ENCODE data around the gene TCP11L2. TPM values are rescaled to one million over a fixed set of nuclear protein-coding genes. Genes with fewer than 3 reads are reported as not detected.
"Not testable (repeated sequence)": the region's sequence is repeated elsewhere in the genome, so short reads cannot be mapped to it uniquely, and the experiment has no call there.

The TCP11L2 gene
- total RNA-seq, 1 donor from 2014 or later = 21.7 TPM

DNA sequence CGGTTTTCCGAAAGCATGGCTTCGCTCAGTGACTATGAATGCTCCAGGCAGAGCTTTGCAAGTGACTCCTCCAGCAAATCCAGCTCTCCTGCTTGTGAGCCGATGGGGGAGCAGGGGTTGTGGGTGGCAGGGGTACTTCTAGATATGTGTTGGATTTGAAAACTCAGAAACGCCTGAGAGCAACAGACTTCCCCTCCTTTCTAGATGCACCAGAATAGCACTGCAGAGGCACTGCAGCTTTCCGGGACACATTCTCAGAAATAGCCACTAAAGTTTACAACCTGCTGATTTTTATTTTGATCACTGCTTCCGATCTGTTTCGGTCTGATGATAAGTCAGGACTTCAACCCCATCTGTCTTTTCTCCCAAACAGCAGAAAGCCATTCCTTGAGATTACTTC, 8.6 kb downstream of the TCP11L2 start:
- Mint-ChIP-seq H3K36me3 (no peaks in the 10 kb centered on the region), H3K27me3 (ENCODE audit: low read depth) (no peaks in the 10 kb centered on the region), H3K27ac (no peak overlapping the region), H3K4me3 (no peak overlapping the region), H3K4me1 (peaks cover 28% of the 10 kb centered on the region), H3K9me3 (no peaks in the 10 kb centered on the region)
- TF ChIP-seq, protein P1, sequence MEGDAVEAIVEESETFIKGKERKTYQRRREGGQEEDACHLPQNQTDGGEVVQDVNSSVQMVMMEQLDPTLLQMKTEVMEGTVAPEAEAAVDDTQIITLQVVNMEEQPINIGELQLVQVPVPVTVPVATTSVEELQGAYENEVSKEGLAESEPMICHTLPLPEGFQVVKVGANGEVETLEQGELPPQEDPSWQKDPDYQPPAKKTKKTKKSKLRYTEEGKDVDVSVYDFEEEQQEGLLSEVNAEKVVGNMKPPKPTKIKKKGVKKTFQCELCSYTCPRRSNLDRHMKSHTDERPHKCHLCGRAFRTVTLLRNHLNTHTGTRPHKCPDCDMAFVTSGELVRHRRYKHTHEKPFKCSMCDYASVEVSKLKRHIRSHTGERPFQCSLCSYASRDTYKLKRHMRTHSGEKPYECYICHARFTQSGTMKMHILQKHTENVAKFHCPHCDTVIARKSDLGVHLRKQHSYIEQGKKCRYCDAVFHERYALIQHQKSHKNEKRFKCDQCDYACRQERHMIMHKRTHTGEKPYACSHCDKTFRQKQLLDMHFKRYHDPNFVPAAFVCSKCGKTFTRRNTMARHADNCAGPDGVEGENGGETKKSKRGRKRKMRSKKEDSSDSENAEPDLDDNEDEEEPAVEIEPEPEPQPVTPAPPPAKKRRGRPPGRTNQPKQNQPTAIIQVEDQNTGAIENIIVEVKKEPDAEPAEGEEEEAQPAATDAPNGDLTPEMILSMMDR (IDR thresholded peaks at IDR 0.05; ENCODE audit: unreplicated experiment) = no peak
- DNase-seq (ENCODE audit: low spot score in 2 of 2, unreplicated experiment in 2 of 2) = no peak

DNA sequence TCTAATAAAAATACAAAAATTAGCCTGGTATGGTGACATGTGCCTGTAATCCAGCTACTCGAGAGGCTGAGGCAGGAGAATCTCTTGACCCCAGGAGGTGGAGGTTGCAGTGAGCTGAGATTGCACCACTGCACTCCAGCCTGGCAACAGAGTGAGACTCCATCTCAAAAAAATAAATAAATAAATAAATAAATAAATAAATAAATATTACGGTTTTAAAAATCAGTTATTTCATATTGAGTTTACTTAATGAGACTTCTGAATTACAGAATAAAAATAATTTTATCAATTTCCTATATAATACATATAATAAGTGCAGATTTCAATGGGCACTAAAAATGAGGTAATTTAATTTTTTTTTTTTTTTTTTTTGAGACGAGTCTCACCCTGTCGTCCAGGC, 10.9 kb downstream of the TCP11L2 start:
- H3K36me3 Mint-ChIP-seq; H3K27me3 Mint-ChIP-seq (ENCODE audit: low read depth); H3K9me3 Mint-ChIP-seq; DNase-seq (ENCODE audit: low spot score in 2 of 2, unreplicated experiment in 2 of 2); H3K27ac Mint-ChIP-seq; H3K4me3 Mint-ChIP-seq: not testable (repeated sequence)
- H3K4me1 Mint-ChIP-seq = peaks cover 25% of the 10 kb centered on the region

DNA sequence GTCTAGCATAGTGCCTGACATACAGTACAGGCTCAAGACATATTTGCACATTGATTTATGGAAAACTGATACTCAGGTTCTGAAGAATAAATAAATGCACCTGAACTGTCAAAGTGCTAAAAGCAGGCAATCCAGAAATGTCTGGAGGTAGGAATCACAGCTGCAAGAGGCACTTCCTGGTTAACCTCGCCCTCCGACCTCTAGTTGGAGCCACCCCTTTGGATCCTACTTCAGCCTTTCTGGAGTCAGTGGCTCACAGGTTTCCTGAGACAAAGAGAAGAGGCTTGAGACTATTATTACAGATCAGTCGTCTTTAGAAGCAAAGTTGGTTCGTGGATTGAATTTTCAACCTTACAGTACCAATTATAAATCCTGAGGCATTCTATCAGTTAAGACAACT, 13.0 kb downstream of the TCP11L2 start:
- no peak for DNase-seq (ENCODE audit: low spot score in 2 of 2, unreplicated experiment in 2 of 2)
- H3K27me3 Mint-ChIP-seq (ENCODE audit: low read depth) = no peaks in the 10 kb centered on the region
- TF ChIP-seq, protein P1 (IDR thresholded peaks at IDR 0.05; ENCODE audit: unreplicated experiment) = no peak
- H3K27ac Mint-ChIP-seq = no peak overlapping the region
- no peaks in the 10 kb centered on the region for H3K9me3 Mint-ChIP-seq
- H3K36me3 Mint-ChIP-seq = peaks cover 15% of the 10 kb centered on the region
- H3K4me3 Mint-ChIP-seq = no peak overlapping the region
- H3K4me1 Mint-ChIP-seq = peaks cover 7% of the 10 kb centered on the region

DNA sequence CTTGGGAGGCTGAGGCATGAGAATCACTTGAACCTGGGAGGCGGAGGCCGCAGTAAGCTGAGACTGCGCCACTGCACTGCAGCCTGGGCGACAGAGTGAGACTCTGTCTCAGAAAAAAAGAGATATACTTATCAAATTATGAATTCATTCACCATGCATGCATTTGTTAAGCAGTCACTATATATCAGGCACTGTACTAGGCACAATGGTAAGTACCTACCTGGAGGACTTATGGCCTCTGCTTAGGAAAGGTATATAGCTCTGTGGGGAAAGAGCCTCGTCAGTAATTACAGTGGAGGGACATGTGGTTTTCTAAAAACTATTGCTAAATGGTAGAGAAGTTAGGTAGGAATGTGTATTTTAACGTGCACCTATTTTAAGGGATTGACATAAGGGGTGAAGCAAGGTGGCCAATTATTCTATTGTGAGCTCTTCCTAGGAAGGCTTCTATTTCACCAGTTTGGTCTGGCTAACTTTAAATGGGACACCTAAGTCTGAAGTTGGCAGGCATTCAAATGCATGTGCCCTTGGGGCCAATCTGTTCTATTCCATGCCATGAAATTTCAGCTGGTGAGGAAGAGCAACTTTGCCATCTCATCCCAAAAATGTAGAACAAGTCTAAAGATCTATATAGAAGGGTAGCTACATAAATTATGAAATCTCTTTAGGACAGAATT, 15.0 kb downstream of the TCP11L2 start:
- TF ChIP-seq, protein P1 (IDR thresholded peaks at IDR 0.05; ENCODE audit: unreplicated experiment) = no peak
- no peak for DNase-seq (ENCODE audit: low spot score in 2 of 2, unreplicated experiment in 2 of 2)
- Mint-ChIP-seq H3K36me3 (peaks cover 25% of the 10 kb centered on the region), H3K4me1 (no peaks in the 10 kb centered on the region), H3K4me3 (no peak overlapping the region), H3K9me3 (no peaks in the 10 kb centered on the region), H3K27me3 (ENCODE audit: low read depth) (no peaks in the 10 kb centered on the region), H3K27ac (no peak overlapping the region)

DNA sequence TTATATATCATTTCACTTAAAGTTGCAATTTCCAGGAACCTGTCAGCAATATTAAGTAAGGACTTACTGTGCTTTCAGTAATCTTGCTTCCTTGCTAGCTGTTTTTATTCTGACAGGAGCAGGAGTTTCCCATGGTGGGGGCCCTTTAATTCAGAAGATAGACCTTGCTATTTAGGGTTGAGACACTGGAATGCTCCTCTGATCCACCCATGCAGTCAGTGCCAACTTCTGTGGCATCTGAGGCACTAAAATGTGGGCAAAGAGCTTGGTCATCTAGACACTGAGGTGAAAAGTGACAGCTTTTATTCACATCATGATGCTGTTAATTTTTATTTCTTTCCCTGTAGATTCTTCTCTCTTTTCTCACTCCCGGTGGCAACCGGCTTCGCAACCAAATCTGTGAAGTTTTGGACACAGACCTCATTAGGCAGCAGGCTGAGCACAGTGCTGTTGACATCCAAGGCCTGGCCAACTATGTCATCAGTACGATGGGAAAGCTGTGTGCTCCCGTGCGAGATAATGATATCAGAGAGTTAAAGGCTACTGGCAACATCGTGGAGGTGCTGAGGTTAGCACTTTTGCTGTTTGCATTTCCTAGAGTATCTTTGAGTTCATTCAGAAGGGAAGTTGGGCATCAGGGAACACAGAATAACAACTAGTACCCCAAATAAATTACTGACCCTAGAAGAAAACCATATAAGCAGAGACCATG, 18.8 kb downstream of the TCP11L2 start:
- no peaks in the 10 kb centered on the region for H3K4me1 Mint-ChIP-seq
- peaks cover 39% of the 10 kb centered on the region for H3K36me3 Mint-ChIP-seq
- TF ChIP-seq, protein P1 (IDR thresholded peaks at IDR 0.05; ENCODE audit: unreplicated experiment) = no peak
- no peak overlapping the region for H3K27ac Mint-ChIP-seq
- no peak overlapping the region for H3K4me3 Mint-ChIP-seq
- H3K27me3 Mint-ChIP-seq (ENCODE audit: low read depth) = no peaks in the 10 kb centered on the region
- no peak for DNase-seq (ENCODE audit: low spot score in 2 of 2, unreplicated experiment in 2 of 2)
- no peaks in the 10 kb centered on the region for H3K9me3 Mint-ChIP-seq

DNA sequence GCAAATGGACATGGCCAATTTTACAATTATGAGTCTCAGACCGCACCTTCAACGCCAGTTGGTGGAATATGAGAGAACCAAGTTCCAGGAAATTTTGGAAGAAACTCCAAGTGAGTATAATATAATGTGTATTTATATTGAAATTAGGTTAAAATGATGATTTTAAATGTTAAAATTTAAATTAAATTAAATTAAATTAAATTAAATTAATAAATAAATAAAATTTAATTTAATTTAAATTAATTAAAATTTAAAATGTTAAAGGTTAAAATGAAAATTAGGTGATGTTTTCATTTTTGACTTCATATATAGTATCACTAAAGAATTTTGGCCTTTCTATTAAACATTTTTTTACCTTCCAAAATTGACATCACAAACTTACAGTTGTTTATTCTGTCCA, 21.0 kb downstream of the TCP11L2 start:
- H3K36me3 Mint-ChIP-seq = peaks cover 36% of the 10 kb centered on the region
- H3K4me3 Mint-ChIP-seq = no peak overlapping the region
- H3K27ac Mint-ChIP-seq = no peak overlapping the region
- H3K4me1 Mint-ChIP-seq = no peaks in the 10 kb centered on the region
- no peak for DNase-seq (ENCODE audit: low spot score in 2 of 2, unreplicated experiment in 2 of 2)
- no peaks in the 10 kb centered on the region for H3K9me3 Mint-ChIP-seq
- TF ChIP-seq, protein P1 (IDR thresholded peaks at IDR 0.05; ENCODE audit: unreplicated experiment) = no peak
- H3K27me3 Mint-ChIP-seq (ENCODE audit: low read depth) = no peaks in the 10 kb centered on the region

Measured in mesothelial cell of epicardium (in vitro differentiated cells).